Adrenal gland (tissue), 12 donors: Measurements from ENCODE around the gene MICOS13. TPM values are rescaled to one million over a fixed set of nuclear protein-coding genes. Genes with fewer than 3 reads are reported as not detected.

Source experiments
- DNase-seq, 7 donors: peaks; one replicate each; pipeline ENCODE4 v3.0.0-alpha.2; 2019 to 2020
- H3K27ac ChIP-seq, 5 donors: fragments of 200-600 bp; sonication (generic) in 4 of 5; 1 replicate in 3 of 5; 2 replicates in 2 of 5; pipeline versions ENCODE4 v1.5.1 to v1.8.0; 2016 to 2020; ENCODE audit warnings: mild to moderate bottlenecking in 1 of 5
- H3K27me3 ChIP-seq: fragments of 200-600 bp; 2 replicates; pipeline ENCODE4 v1.8.0; 2021
- H3K36me3 ChIP-seq, 2 donors: fragments of 200-600 bp; replicated peaks in 1 of 2; 1 replicate in 1 of 2; 2 replicates in 1 of 2; pipeline versions ENCODE4 v1.5.1 to v1.8.0; 2018 to 2022
- H3K4me1 ChIP-seq, 2 donors: fragments of 200-600 bp; replicated peaks in 1 of 2; 1 replicate in 1 of 2; 2 replicates in 1 of 2; pipeline versions ENCODE4 v1.5.1 to v1.8.0; 2018 to 2021
- H3K4me3 ChIP-seq, 4 donors: fragments of 200-600 bp; sonication (generic) in 3 of 4; one replicate each; pipeline ENCODE4 v1.5.1; 2016 to 2018
- H3K9me3 ChIP-seq, 3 donors: fragments of 200-600 bp; sonication (generic) in 1 of 3; replicated peaks in 1 of 3; 1 replicate in 2 of 3; 2 replicates in 1 of 3; pipeline versions ENCODE4 v1.5.1 to v1.8.0; 2016 to 2021
- CTCF ChIP-seq, 6 experiments: fragments of 450-650 bp in 4 of 6; fragments of 200-600 bp in 2 of 6; sonication (generic) in 1 of 6; IDR thresholded peaks; 1 replicate in 5 of 6; 2 replicates in 1 of 6; pipeline versions ENCODE4 v1.5.1 to v1.8.0; 2016 to 2021; ENCODE audit warnings: antibody characterized with exemption in 6 of 6, mild to moderate bottlenecking in 2 of 6, moderate library complexity in 1 of 6
- POLR2A ChIP-seq, 2 donors: fragments of 450-650 bp; IDR thresholded peaks; one replicate each; pipeline ENCODE4 v1.6.1; 2017; ENCODE audit warnings: antibody characterized with exemption in 2 of 2, mild to moderate bottlenecking in 2 of 2, moderate library complexity in 1 of 2
- WGBS, 4 donors: extraction: QIAGEN DNeasy Blood & Tissue Kit in 2 of 4; methylation state at CpG; one replicate each; pipeline versions ENCODE4 v1.1.5 to v1.1.7; 2013 to 2017; 5-methylcytosine and 5-hydroxymethylcytosine counted together
- intact Hi-C, 2 donors: fragments of 100-400 bp; cut with DNase I; formaldehyde crosslinking; loops; one replicate each; pipeline versions ENCODE4 v1.14.1 to v1.15.0; 2022 to 2023
- polyA plus RNA-seq, 3 donors: library from polyadenylated mRNA; stranded (reverse); fragments of 200-250 nt in 2 of 3; fragments of 350-450 nt in 1 of 3; fragmentation: Illumina TruSeq in 1 of 3; extraction: RNeasy Lipid Tissue Mini Kit (QIAGEN cat#74804) in 1 of 3; gene quantifications; one replicate each; pipeline ENCODE4 v1.2.3, GENCODE V29; 2013 to 2014
- total RNA-seq, 9 donors: library from RNA; depleted of rRNA in 4 of 9; stranded (reverse); fragments of >200 nt in 4 of 9; fragments of 120-200 nt in 1 of 9; fragmentation: NEBNext Ultra II Directional in 1 of 9; extraction: Animal tissue kit (Norgen Biotek cat#: 25700) in 1 of 9; gene quantifications; one replicate each; pipeline versions ENCODE4 v1.1.0 to v1.2.4, GENCODE V29; 2013 to 2023
- donor health status: healthy with polysubstance abuse.
- donor health status: Bipolar disorder and iron deficiency.
- donor health status: DM: yes; HTN: yes; CAD: no.
- donor health status: DM: no; HTN: no; CAD: no.
- donor health status: DM: no; HTN: no; CAD: no.
- donor health status: DM: yes; HTN: yes; CAD: no.

The MICOS13 gene
- total and polyA plus RNA-seq, 12 donors: 23.4 to 211 (median 66.2) TPM

GRCh38 chr19:5680084-5680436 lies 256 bp downstream of the MICOS13 start:
- H3K4me3 ChIP-seq: peak overlapping the region; percentile 73 to 99 (median 92)
- 0% methylated on average over 3 to 23 of the region's 23 CpGs for WGBS, 4 donors
- H3K9me3 ChIP-seq: no peaks in the 10 kb centered on the region
- TF ChIP-seq POLR2A (IDR thresholded peaks at IDR 0.05) (no peak), CTCF (IDR thresholded peaks at IDR 0.05) (peak in 2 of 6 experiments; percentile 15 to 33)
- intact Hi-C loops: no loop called here
- peak overlapping the region in 4 of 5 donors; percentile 77 to 90 (median 86) for H3K27ac ChIP-seq
- H3K27me3 ChIP-seq: no peaks in the 10 kb centered on the region
- DNase-seq: peak in 6 of 7 donors; percentile 49 to 82 (median 61)
- H3K4me1 ChIP-seq: peaks cover 13% of the 10 kb centered on the region in 2 donors
- no peaks in the 10 kb centered on the region for H3K36me3 ChIP-seq

- DNase-seq: peak in 3 of 7 donors; percentile 42 to 51 (median 50)
- intact Hi-C loops: loop anchor here (5.0 kb wide), 2 partner anchors 52 to 592 kb away; no protein-coding TSS in a partner anchor
- TF ChIP-seq POLR2A (IDR thresholded peaks at IDR 0.05) (no peak), CTCF (IDR thresholded peaks at IDR 0.05) (no peak)
- peak overlapping the region; percentile 73 to 99 (median 92) for H3K4me3 ChIP-seq
- H3K27ac ChIP-seq: peak overlapping the region in 3 of 5 donors; percentile 77 to 90 (median 89)
- no peaks in the 10 kb centered on the region for H3K36me3 ChIP-seq
- 24 to 38% (median 27%) methylated on average over 11 to 26 of the region's 26 CpGs for WGBS, 4 donors
- H3K9me3 ChIP-seq: no peaks in the 10 kb centered on the region
- peaks cover 13% of the 10 kb centered on the region in 2 donors for H3K4me1 ChIP-seq
- no peaks in the 10 kb centered on the region for H3K27me3 ChIP-seq
Measured at GRCh38 chr19:5679289-5680083, 830 bp downstream of the MICOS13 start.

- no peak overlapping the region for H3K4me3 ChIP-seq
- H3K27ac ChIP-seq: no peak overlapping the region
- DNase-seq: peak in 3 of 7 donors; percentile 22 to 32 (median 25)
- H3K4me1 ChIP-seq: peaks cover 13% of the 10 kb centered on the region in 2 donors
- 85 to 88% (median 86%) methylated on average over 7 to 22 of the region's 22 CpGs for WGBS, 4 donors
- H3K27me3 ChIP-seq: no peaks in the 10 kb centered on the region
- TF ChIP-seq CTCF (IDR thresholded peaks at IDR 0.05) (no peak), POLR2A (IDR thresholded peaks at IDR 0.05) (no peak)
- intact Hi-C loops: loop anchor here (5.0 kb wide), 2 partner anchors 51 to 591 kb away; no protein-coding TSS in a partner anchor
- no peaks in the 10 kb centered on the region for H3K36me3 ChIP-seq
- no peaks in the 10 kb centered on the region for H3K9me3 ChIP-seq
Measured at GRCh38 chr19:5678071-5678718, 2.1 kb downstream of the MICOS13 start.

- Histone ChIP-seq H3K27ac (no peak overlapping the region), H3K4me1 (peaks cover 13% of the 10 kb centered on the region in 2 donors), H3K9me3 (no peaks in the 10 kb centered on the region), H3K27me3 (no peaks in the 10 kb centered on the region), H3K4me3 (no peak overlapping the region), H3K36me3 (no peaks in the 10 kb centered on the region)
- intact Hi-C loops: loop anchor here (5.0 kb wide), 2 partner anchors 50 to 590 kb away; no protein-coding TSS in a partner anchor
- TF ChIP-seq POLR2A (IDR thresholded peaks at IDR 0.05) (no peak), CTCF (IDR thresholded peaks at IDR 0.05) (no peak)
- 83 to 89% (median 87%) methylated on average over 5 to 9 of the region's 9 CpGs for WGBS, 4 donors
- DNase-seq: peak in 2 of 7 donors; percentile 14 to 25
Measured at GRCh38 chr19:5677580-5677979, 2.7 kb downstream of the MICOS13 start.
